PC-9 (cell line): ENCODE measurements around the gene PTPN14. TPM values are rescaled to one million over a fixed set of nuclear protein-coding genes. Genes with fewer than 3 reads are reported as not detected.

ENCODE experiments used
- BruUV-seq: library from RNA; stranded (reverse); fragments of 400-500 nt; replicated peaks from 2 replicates; lab custom pipeline; 2021; lab: Mats Ljungman, UMichigan
- CTCF ChIA-PET: fragments of 300-600 bp; sonication (Branson Sonifier 250); formaldehyde crosslinking; loops from one replicate; lab custom pipeline; 2022; ENCODE audit warnings: antibody characterized with exemption; lab: Charles Lee
- POLR2A ChIA-PET: fragments of 300-600 bp; sonication (Branson Sonifier 250); formaldehyde crosslinking; loops from one replicate; lab custom pipeline; 2022; ENCODE audit warnings: antibody characterized with exemption; ENCODE audit not compliant: unreplicated experiment; lab: Charles Lee
- DNase-seq, 2 experiments: peaks; one replicate each; pipeline versions ENCODE4 v3.0.0 to v3.0.0-alpha.2; 2015 to 2022; ENCODE audit warnings: mixed read lengths in 1 of 2
- H2AFZ ChIP-seq: fragments of 200-600 bp; sonication (generic); 2 replicates; pipeline ENCODE4 v1.8.1; 2017; ENCODE audit warnings: antibody characterized with exemption
- H3F3A ChIP-seq: fragments of 200-600 bp; sonication (generic); 2 replicates; pipeline ENCODE4 v1.8.1; 2017; ENCODE audit warnings: antibody characterized with exemption, mild to moderate bottlenecking, low read depth; ENCODE audit not compliant: insufficient read depth
- H3K27ac ChIP-seq: fragments of 200-600 bp; sonication (generic); 2 replicates; pipeline ENCODE4 v1.6.1; 2016; ENCODE audit warnings: mixed run types
- H3K27me3 ChIP-seq: fragments of 200-600 bp; sonication (generic); 2 replicates; pipeline ENCODE4 v1.6.1; 2016; ENCODE audit warnings: low read depth, mixed run types; ENCODE audit not compliant: insufficient read depth
- H3K36me3 ChIP-seq: fragments of 200-600 bp; sonication (generic); 2 replicates; pipeline ENCODE4 v1.6.1; 2016; ENCODE audit warnings: low read depth, mixed run types
- H3K4me1 ChIP-seq: fragments of 200-600 bp; sonication (generic); replicated peaks from 2 replicates; pipeline ENCODE4 v1.6.1; 2016; ENCODE audit warnings: mixed run types; ENCODE audit not compliant: insufficient read depth
- H3K4me2 ChIP-seq: fragments of 200-600 bp; sonication (generic); 2 replicates; pipeline ENCODE4 v1.6.1; 2017; ENCODE audit warnings: mixed run types
- H3K4me3 ChIP-seq: fragments of 200-600 bp; sonication (generic); 2 replicates; pipeline ENCODE4 v1.6.1; 2016; ENCODE audit warnings: mixed run types
- H3K79me2 ChIP-seq: fragments of 200-600 bp; sonication (generic); 2 replicates; pipeline ENCODE4 v1.6.1; 2017; ENCODE audit warnings: low read depth, mixed run types
- H3K9me2 ChIP-seq: fragments of 200-600 bp; sonication (generic); 2 replicates; pipeline ENCODE4 v1.8.1; 2017; ENCODE audit warnings: mild to moderate bottlenecking; ENCODE audit not compliant: insufficient read depth
- H3K9me3 ChIP-seq: fragments of 200-600 bp; sonication (generic); 2 replicates; pipeline ENCODE4 v1.8.1; 2016; ENCODE audit warnings: low read depth; ENCODE audit not compliant: insufficient read depth
- H4K20me1 ChIP-seq: fragments of 200-600 bp; sonication (generic); 2 replicates; pipeline ENCODE4 v1.8.1; 2017; ENCODE audit not compliant: insufficient read depth
- CTCF ChIP-seq: fragments of 200-600 bp; sonication (generic); conservative IDR thresholded peaks from 2 replicates; pipeline ENCODE4 v1.6.1; 2017; ENCODE audit warnings: mixed run types, antibody characterized with exemption, mild to moderate bottlenecking, moderate library complexity
- EZH2 ChIP-seq: fragments of 200-600 bp; sonication (generic); IDR thresholded peaks from 2 replicates; pipeline ENCODE4 v1.8.0; 2017; ENCODE audit warnings: antibody characterized with exemption, low read depth
- intact Hi-C: fragments of 100-400 bp; cut with micrococcal nuclease; formaldehyde crosslinking; loops from one replicate; pipeline ENCODE4 v1.10.0; 2022; ENCODE audit not compliant: unreplicated experiment
- total RNA-seq: library from RNA; stranded (reverse); gene quantifications from 2 replicates; pipeline ENCODE4 v1.2.3, GENCODE V29; 2021

The PTPN14 gene
- total RNA-seq, 1 experiment from 2014 or later = 78.9 TPM

DNA sequence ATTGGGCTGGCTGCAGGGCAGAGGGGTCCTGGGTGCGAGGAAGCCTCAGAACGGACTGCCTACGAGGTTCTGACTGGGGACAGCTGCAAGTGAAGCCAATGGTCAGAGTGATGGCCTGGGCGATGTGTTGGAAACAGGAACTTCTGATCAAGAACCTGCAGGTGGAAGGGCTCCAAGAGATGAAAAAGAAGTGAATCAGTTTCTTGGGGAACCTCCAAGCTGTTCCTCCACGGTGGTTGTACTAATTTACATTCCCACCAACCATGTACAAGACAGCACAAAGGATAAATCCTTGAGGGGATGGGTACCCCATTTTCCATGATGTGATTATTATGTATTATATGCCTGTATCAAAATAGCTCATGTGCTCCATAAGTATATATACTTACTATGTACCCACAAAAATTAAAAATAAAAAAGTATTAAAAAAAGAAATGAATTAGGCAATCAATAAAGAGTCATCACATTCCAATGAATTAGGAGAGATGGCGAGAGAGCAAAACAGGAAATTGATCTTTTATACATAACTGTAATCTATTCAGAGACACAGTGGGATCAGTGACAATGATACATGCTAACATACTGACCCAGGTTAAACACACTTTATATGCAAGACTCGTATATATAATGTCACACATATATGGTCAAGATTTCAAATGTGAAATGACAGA, 58.1 kb downstream of the PTPN14 start:
- Histone ChIP-seq H3K4me1 (peaks cover 43% of the 10 kb centered on the region), H3K36me3 (no peaks in the 10 kb centered on the region), H3K9me3 (no peaks in the 10 kb centered on the region), H3K27me3 (no peaks in the 10 kb centered on the region), H3K9me2 (no peaks in the 10 kb centered on the region), H2AFZ (no peak overlapping the region), H3K79me2 (peaks cover 56% of the 10 kb centered on the region), H3K4me2 (no peak overlapping the region), H3K4me3 (no peak overlapping the region), H3F3A (peaks cover 19% of the 10 kb centered on the region), H4K20me1 (no peaks in the 10 kb centered on the region), H3K27ac (no peak overlapping the region)
- intact Hi-C loops = no loop called here
- TF ChIP-seq CTCF (no peak), EZH2 (no peak)
- POLR2A ChIA-PET = interaction anchor here (0.5 kb wide), 1 partner anchor 60 kb away, joined by 6 read pairs; no protein-coding TSS in a partner anchor
- DNase-seq = no peak
- CTCF ChIA-PET = interaction anchor here (0.6 to 1.7 kb wide), 3 partner anchors 12 to 166 kb away, joined by 3 to 4 read pairs (median 3); no protein-coding TSS in a partner anchor
- BruUV-seq = no TSS peak

DNA sequence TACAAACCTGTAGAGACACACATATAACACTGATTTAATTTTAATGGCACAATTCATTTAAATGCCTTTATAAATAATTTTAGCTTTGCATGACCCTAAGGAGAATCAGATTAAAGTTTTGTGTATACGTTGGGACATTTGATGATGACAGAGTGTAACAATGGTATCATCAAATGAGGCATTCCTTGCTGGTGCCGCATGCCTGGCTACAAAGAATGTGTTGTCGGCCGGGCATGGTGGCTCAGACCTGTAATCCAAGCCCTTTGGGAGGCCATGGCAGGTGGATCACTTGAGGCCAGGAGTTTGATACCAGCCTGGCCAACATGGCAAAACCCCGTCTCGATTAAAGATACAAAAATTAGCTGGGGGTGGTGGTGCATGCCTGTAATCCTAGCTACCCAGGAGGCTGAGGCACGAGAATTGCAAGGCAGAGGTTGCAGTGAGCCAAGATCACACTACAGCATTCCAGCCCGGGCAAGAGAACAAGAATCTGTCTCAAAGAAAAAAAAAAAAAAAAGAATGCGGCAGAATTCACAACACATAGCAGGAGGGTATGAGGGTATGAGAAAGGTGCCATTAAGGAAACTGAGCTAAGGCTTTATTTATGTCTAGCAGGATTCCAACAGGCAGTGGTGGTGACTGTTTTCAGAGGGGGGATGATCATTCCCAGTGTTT, 58.9 kb downstream of the PTPN14 start:
- no peaks in the 10 kb centered on the region for H4K20me1 ChIP-seq
- H3K27ac ChIP-seq = no peak overlapping the region
- peaks cover 52% of the 10 kb centered on the region for H3K79me2 ChIP-seq
- ChIA-PET POLR2A (no interaction called here), CTCF (interaction anchor here (0.6 kb wide), 1 partner anchor 165 kb away, joined by 4 read pairs; no protein-coding TSS in a partner anchor)
- H3K4me2 ChIP-seq = no peak overlapping the region
- H3F3A ChIP-seq = peaks cover 19% of the 10 kb centered on the region
- H2AFZ ChIP-seq = no peak overlapping the region
- no TSS peak for BruUV-seq
- intact Hi-C loops = no loop called here
- TF ChIP-seq CTCF (no peak), EZH2 (no peak)
- no peak overlapping the region for H3K4me3 ChIP-seq
- peaks cover 40% of the 10 kb centered on the region for H3K4me1 ChIP-seq
- H3K27me3 ChIP-seq = no peaks in the 10 kb centered on the region
- H3K9me2 ChIP-seq = no peaks in the 10 kb centered on the region
- no peak for DNase-seq
- no peaks in the 10 kb centered on the region for H3K36me3 ChIP-seq
- no peaks in the 10 kb centered on the region for H3K9me3 ChIP-seq

DNA sequence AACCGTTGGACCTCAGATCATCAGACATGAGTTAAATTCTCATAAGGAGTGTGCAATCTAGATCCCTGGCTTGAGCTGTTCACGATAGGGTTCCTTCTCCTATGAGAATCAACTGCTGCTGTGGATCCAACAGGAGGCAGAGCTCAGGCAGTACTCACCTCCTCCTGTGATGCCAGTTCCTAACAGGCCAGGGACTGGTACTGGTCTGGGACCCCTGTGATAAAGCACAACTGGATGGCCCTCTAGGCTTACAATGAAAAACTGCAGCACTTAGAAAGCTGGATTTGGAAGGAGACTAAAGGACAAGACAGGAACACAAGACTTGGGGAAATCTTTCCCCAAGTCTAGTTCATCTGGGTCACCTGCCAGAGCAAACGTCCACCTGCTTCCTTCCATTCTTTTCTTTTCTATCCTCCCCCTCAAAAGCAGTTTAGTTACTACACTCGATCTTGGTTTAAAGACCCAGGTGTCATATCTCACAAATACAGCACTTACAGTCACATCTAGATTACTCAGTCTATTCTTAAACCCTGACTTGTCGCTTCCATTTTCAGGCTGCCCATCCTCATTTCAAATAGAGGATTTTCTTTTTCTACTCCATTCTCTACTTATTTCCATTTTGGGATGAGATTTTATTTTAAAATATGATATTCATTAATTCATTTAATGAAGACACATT, 59.8 kb downstream of the PTPN14 start:
- CTCF ChIA-PET = no interaction called here
- no peaks in the 10 kb centered on the region for H4K20me1 ChIP-seq
- H3K9me3 ChIP-seq = no peaks in the 10 kb centered on the region
- no peak for DNase-seq
- H3K4me3 ChIP-seq = no peak overlapping the region
- H3K4me2 ChIP-seq = no peak overlapping the region
- no peaks in the 10 kb centered on the region for H3K27me3 ChIP-seq
- TF ChIP-seq EZH2 (no peak), CTCF (no peak)
- H3F3A ChIP-seq = peaks cover 17% of the 10 kb centered on the region
- POLR2A ChIA-PET = no interaction called here
- no peak overlapping the region for H2AFZ ChIP-seq
- peaks cover 31% of the 10 kb centered on the region for H3K4me1 ChIP-seq
- no peaks in the 10 kb centered on the region for H3K9me2 ChIP-seq
- H3K27ac ChIP-seq = no peak overlapping the region
- no peaks in the 10 kb centered on the region for H3K36me3 ChIP-seq
- BruUV-seq = no TSS peak
- intact Hi-C loops = no loop called here
- H3K79me2 ChIP-seq = peaks cover 43% of the 10 kb centered on the region
